OCI-LY1 (cell line): ENCODE data around the gene DCP1B.

Source experiments
- H2AFZ ChIP-seq: fragments of 200-600 bp; sonication (generic), shearing (Covaris generic); 2 replicates; pipeline ENCODE4 v1.6.0; 2014; ENCODE audit warnings: antibody characterized with exemption, mild to moderate bottlenecking, low read length
- H3F3A ChIP-seq: fragments of 200-600 bp; sonication (generic), shearing (Covaris generic); 2 replicates; pipeline ENCODE4 v1.6.0; 2014; ENCODE audit warnings: mild to moderate bottlenecking, antibody characterized with exemption, low read length, moderate library complexity; ENCODE audit not compliant: insufficient read depth
- H3K27ac ChIP-seq: fragments of 200-600 bp; sonication (generic); 2 replicates; pipeline ENCODE4 v1.5.1; 2014; ENCODE audit warnings: low read length, mixed run types, mild to moderate bottlenecking, low read depth; ENCODE audit not compliant: poor library complexity, severe bottlenecking
- H3K27me3 ChIP-seq: fragments of 200-600 bp; sonication (generic); 2 replicates; pipeline ENCODE4 v1.6.0; 2014; ENCODE audit warnings: antibody characterized with exemption, mild to moderate bottlenecking, low read length, moderate library complexity; ENCODE audit not compliant: insufficient read depth
- H3K36me3 ChIP-seq: fragments of 200-600 bp; sonication (generic); 2 replicates; pipeline ENCODE4 v1.6.1; 2014; ENCODE audit warnings: mild to moderate bottlenecking, antibody characterized with exemption, low read length, moderate library complexity, mixed read lengths; ENCODE audit not compliant: insufficient read depth
- H3K4me1 ChIP-seq: fragments of 200-600 bp; sonication (generic); 2 replicates; pipeline ENCODE4 v1.5.1; 2014; ENCODE audit warnings: mild to moderate bottlenecking, low read length, moderate library complexity; ENCODE audit not compliant: insufficient read depth, severe bottlenecking
- H3K4me2 ChIP-seq: fragments of 200-600 bp; sonication (generic), shearing (Covaris generic); 2 replicates; pipeline ENCODE4 v1.6.1; 2014; ENCODE audit warnings: low read length
- H3K4me3 ChIP-seq: fragments of 200-600 bp; sonication (generic); 2 replicates; pipeline ENCODE4 v1.5.1; 2014; ENCODE audit warnings: low read length, low read depth, mild to moderate bottlenecking, mixed read lengths; ENCODE audit not compliant: poor library complexity, severe bottlenecking
- H3K79me2 ChIP-seq: fragments of 200-600 bp; shearing (Covaris generic); 2 replicates; pipeline ENCODE4 v1.6.1; 2016; ENCODE audit warnings: mixed run types, low read length, mixed read lengths; ENCODE audit not compliant: insufficient read depth
- H3K9ac ChIP-seq: fragments of 200-600 bp; sonication (generic), shearing (Covaris generic); 2 replicates; pipeline ENCODE4 v1.6.1; 2014; ENCODE audit warnings: mild to moderate bottlenecking, low read length, mixed read lengths
- H3K9me2 ChIP-seq: fragments of 200-600 bp; sonication (generic), shearing (Covaris generic); 2 replicates; pipeline ENCODE4 v1.6.1; 2014; ENCODE audit warnings: low read depth, mild to moderate bottlenecking, low read length, mixed read lengths
- H3K9me3 ChIP-seq: fragments of 200-600 bp; shearing (Covaris generic); 2 replicates; pipeline ENCODE4 v1.6.1; 2014; ENCODE audit warnings: low read length, mixed read lengths
- H4K20me1 ChIP-seq: fragments of 200-600 bp; sonication (generic), shearing (Covaris generic); 2 replicates; pipeline ENCODE4 v1.6.0; 2016; ENCODE audit warnings: mild to moderate bottlenecking, low read length; ENCODE audit not compliant: insufficient read depth
- CTCF ChIP-seq: fragments of 200-600 bp; sonication (generic), shearing (Covaris generic); IDR thresholded peaks from 2 replicates; pipeline ENCODE4 v1.5.1; 2017; ENCODE audit warnings: mild to moderate bottlenecking, antibody characterized with exemption, low read length, moderate library complexity, mixed read lengths
- EZH2 ChIP-seq: fragments of 200-600 bp; sonication (generic), shearing (Covaris generic); IDR thresholded peaks from 2 replicates; pipeline ENCODE4 v1.8.0; 2017; ENCODE audit warnings: borderline replicate concordance, mixed run types, mild to moderate bottlenecking, antibody characterized with exemption, low read length, moderate library complexity, mixed read lengths

The DCP1B gene

GRCh38 chr12:2046957-2047356 lies 42.7 kb upstream of the DCP1B start:
- no peak overlapping the region for H3K4me3 ChIP-seq
- no peak overlapping the region for H3K27ac ChIP-seq
- no peaks in the 10 kb centered on the region for H3K36me3 ChIP-seq
- no peaks in the 10 kb centered on the region for H3K9me2 ChIP-seq
- no peaks in the 10 kb centered on the region; the same call in 1 of the 2 replicates for H3K27me3 ChIP-seq
- H3K4me2 ChIP-seq = no peak overlapping the region
- H4K20me1 ChIP-seq = no peaks in the 10 kb centered on the region
- no peaks in the 10 kb centered on the region for H3F3A ChIP-seq
- no peak overlapping the region for H2AFZ ChIP-seq
- no peak overlapping the region for H3K9ac ChIP-seq
- H3K4me1 ChIP-seq = no peaks in the 10 kb centered on the region
- H3K79me2 ChIP-seq = no peaks in the 10 kb centered on the region
- H3K9me3 ChIP-seq = no peaks in the 10 kb centered on the region
- no peak for TF ChIP-seq EZH2
- TF ChIP-seq CTCF = no peak

- no peaks in the 10 kb centered on the region for H3K79me2 ChIP-seq
- TF ChIP-seq CTCF = no peak
- no peak for TF ChIP-seq EZH2
Measured at GRCh38 chr12:2044165-2044564, 39.9 kb upstream of the DCP1B start.

GRCh38 chr12:2043054-2043453 lies 38.8 kb upstream of the DCP1B start:
- Histone ChIP-seq H4K20me1 (no peaks in the 10 kb centered on the region), H3K79me2 (no peaks in the 10 kb centered on the region), H3K27me3 (no peaks in the 10 kb centered on the region), H3K4me1 (no peaks in the 10 kb centered on the region), H3K36me3 (no peaks in the 10 kb centered on the region), H3K9me2 (no peaks in the 10 kb centered on the region), H3K4me2 (no peak overlapping the region), H3K4me3 (no peak overlapping the region), H2AFZ (no peak overlapping the region), H3K27ac (no peak overlapping the region), H3K9me3 (no peaks in the 10 kb centered on the region), H3K9ac (no peak overlapping the region), H3F3A (no peaks in the 10 kb centered on the region)
- TF ChIP-seq EZH2 = no peak
- TF ChIP-seq CTCF = no peak

More at GRCh38 chr12:2044165-2044564, 39.9 kb upstream of the DCP1B start:
- Histone ChIP-seq H2AFZ (no peak overlapping the region), H3K36me3 (no peaks in the 10 kb centered on the region), H4K20me1 (no peaks in the 10 kb centered on the region), H3K27ac (no peak overlapping the region), H3F3A (no peaks in the 10 kb centered on the region), H3K4me1 (no peaks in the 10 kb centered on the region), H3K9ac (no peak overlapping the region), H3K27me3 (no peaks in the 10 kb centered on the region), H3K4me2 (no peak overlapping the region), H3K9me2 (no peaks in the 10 kb centered on the region), H3K4me3 (no peak overlapping the region), H3K9me3 (no peaks in the 10 kb centered on the region)
